COLO668 (cell line): ENCODE measurements around the gene ELAVL4.

Source experiments
- DNase-seq: peaks from one replicate; lab custom pipeline; 2025; ENCODE audit not compliant: unreplicated experiment; lab: John Stamatoyannopoulos, UW

Gene ELAVL4

DNA sequence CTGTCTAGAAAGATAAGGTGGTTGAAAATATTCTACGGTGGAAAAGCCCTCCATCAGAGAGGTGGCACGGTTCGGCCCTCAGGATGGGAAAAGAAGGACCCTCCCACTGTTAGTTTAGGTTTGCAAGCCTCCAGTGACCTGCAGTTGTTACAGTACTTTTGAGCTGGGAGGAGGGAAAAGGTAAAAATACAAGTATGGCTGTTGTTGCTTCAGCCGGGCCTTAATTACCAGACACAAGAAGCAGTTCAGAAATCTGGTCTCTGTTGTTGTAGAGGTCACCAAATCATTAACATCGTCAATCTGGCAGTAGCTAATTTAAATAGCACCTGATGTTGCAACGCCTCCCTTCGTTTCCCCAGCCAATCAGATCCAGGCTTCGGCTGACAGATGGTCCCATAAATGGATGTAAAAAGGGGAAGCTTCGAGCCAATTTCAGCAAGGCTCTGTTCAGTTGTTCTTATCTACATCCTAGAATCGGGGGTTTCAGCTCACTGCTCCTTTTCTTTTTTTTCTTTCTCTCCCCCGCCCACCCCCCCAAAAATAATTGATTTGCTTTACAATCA is at the start of gene ELAVL4:
Gene ELAVL4 (plus strand): TSS at position 424 of the 563 bp plus-strand sequence. CDS start 270 bp downstream, outside the sequence.
- DNase-seq, result no peak

DNA sequence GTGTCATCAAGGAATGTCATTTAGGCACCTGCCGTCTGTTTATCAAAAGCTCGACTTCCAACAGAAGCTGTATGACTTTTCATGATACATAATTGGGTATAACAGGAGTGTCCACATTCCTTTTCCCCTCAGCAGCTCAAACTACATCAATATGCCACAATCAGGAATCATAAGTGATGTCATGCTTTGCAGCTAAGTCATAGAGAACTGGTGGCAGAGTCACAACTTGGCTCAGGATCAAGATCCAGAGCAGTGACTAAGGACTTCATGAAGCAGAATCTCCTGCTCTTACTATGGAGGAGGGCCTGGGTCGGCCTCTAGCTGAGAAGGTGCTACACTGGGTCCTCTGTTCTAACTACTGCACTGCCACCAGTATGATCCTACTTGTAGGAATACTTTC is 48.4 kb upstream of the ELAVL4 start:
- DNase-seq, result no peak

DNA sequence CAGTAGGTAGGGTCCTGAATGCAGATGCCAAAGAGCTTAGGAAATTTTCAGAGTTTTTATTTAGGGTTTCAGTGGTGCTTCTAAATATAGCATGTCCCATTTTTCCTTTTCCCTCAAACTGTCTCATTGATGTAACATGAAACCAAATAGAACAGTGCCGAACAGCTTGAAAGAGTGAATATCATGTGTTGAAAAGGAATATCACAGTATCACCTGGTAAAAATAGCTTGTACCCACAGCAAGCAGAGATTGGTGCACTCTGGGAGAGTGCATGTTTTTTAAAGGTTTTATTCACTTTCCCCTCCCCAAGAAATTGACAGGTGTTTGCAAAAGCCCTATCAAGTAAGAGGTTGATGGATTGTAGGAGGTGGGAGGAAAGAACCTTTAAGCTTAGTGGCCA is 41.9 kb upstream of the ELAVL4 start:
- DNase-seq, result no peak

DNA sequence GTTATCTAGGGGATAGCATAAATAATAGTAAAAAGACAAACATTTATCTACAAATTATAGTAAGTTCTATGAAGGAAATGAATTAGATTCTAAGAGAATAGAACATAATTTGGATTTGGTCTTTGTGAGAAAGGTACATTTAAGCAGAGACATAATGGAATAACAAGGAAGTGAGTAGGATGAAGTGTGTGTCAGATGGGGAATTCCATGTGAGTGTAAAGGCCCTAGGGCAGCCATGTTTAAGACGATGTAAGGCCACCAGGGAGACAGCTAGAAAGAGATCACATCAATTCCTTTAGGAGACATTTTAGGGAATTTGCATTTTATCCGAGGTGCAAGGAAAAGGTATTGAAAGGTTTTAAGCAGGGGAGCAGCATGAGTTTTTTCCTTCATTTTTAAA is 33.8 kb upstream of the ELAVL4 start:
- DNase-seq, result no peak

DNA sequence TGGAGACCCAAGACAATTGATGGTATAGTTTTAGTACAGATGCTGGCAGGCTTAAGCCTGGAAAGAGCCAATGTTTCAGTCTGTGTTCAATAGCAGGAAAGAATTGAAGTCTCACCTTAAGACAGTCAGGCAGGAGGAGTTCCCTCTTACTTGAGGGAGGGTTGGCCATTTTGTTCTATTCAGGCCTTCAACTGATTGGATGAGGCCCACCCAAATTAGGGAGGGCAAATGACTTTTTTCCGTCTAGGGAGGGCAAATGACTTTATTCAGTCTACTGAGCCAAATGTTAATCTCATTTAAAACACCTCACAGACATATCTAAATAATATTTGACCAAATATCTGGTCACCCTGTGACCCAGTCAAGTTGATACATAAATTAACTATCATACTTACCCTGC is 31.4 kb upstream of the ELAVL4 start:
- DNase-seq, result no peak

DNA sequence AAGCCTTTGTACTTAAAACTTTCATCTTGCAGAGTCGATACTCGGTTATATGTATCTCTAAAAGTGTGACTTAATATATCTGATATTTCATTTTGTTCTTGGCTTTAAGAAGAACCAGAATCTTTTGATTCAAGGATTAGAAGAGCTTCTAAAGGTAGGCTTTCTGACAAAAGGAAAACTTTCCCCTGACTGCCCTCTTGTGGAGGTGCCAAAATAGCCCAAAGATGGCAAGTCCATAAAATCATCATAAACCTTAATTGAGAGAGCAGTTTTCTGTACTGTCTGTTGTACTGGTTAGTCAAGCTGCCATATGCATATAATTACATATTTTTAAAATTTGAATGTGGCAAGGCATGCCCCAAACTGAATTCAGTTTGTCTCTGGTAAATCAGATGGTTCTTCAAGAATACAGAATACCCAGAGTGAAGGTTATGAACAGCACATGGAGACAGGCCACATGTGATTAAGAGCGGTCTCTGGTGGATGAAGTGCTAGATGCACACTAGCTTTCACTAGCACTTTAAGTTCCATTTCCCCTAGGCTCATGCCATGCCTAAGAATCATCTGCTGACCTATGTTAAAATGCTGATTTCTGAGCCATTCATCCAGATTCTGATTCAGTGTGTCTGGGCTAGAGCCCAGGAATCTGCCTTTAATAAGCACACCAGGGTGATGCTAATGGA is 27.7 kb upstream of the ELAVL4 start:
- DNase-seq, result peak; percentile 67

DNA sequence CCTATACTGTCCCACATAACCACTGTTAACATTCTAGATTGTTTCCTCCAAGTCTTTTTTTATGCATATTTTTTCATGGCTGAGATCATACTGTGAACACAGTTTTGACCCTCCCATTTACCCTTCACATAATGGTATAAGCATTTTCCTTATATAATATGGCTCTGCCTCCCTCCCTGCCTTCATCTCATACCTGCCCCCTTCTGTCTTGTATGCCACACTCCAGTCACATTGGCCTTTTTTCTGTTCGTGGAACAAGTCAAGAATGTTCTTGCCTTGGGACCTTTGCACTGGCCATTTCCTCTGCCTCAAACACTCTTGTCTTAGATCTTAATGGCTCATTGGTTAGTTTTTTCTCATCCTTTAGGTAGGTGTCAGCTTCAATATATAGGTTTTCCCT is 24.3 kb upstream of the ELAVL4 start:
- no peak for DNase-seq

DNA sequence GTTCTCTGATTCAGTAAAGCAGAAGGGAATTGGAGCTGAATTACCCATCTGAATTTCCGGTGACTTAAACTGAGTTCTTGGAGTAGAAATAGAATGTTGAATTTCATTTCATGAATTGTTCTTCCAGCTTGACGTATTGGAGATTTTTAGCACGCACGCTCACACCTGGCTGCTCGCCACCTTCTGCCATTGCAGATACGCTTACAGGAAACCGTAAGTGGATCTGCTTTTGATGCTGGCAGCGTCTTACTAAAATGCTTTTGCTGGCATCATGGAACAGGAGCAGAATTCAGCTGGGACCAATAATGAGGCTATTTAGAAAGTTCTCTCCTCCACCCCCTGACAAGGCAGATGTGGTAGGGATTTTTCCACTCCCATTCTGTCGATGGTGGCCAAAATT is 17.7 kb upstream of the ELAVL4 start:
- DNase-seq, result no peak

DNA sequence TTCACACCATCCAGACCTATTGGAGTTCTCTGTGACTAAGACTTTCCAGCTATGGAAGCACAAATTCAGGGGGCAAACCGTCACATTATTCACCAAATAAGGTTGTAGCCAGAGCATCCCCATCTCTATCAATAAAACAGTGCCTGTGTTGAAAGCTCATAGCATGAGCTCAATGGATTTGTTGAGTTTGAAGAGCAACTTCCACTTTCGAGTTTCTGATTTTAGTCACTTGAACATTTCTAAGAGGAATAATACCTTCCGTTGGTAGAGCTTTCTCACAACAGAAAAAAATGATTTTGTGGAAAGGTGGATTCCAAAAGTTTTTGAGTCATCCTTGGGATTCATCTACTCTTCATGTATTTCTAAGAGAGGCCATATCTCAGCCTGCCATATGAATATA is 13.0 kb upstream of the ELAVL4 start:
- no peak for DNase-seq

DNA sequence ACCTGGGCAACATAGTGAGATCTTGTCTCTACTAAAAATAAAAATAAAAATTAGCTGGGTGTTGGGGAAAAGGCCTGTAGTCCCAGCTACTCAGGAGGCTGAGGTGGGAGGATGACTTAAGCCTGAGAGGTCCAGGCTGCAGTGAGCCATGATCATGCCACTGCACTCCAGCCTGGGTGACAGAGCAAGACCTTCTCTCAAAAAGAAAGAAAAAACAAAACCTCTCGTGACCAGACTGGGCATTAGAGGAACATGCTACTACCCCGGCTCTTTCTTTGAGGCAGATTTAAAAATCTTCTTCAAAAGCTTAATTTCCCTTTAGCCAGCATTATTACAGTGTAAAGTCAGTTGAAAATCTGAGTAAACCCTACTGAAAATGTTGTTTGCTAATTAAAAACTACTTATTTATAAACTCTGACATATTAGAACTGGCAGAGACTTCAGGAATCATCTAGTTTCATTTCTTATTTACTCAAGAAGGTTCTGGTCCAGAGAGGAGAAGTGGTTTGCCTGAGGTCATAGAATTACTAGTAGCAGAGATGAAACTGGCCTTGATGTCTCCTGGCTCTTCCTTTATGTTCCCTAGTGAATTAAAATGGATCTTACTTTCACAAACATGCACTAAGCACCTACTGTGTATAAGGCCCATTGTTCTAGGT is 11.6 kb upstream of the ELAVL4 start:
- DNase-seq, result no peak

DNA sequence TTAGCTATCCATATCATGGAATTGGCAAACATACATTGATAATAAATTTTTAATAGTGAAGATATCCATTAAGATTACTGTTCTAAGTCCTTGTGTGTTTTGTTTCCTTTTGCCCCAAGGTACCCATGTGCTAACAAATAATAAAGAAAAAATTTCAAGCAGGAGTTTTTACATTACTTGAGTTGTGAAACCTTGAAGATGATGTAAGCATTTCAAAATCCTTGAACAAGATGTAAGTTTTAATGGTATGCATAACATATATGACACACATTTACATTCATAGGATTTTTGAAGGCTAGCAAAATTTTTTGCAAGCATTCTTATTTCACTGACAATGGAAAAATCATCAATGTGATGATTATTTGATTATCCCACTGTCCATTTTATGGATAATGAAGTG is 10.9 kb upstream of the ELAVL4 start:
- no peak for DNase-seq

DNA sequence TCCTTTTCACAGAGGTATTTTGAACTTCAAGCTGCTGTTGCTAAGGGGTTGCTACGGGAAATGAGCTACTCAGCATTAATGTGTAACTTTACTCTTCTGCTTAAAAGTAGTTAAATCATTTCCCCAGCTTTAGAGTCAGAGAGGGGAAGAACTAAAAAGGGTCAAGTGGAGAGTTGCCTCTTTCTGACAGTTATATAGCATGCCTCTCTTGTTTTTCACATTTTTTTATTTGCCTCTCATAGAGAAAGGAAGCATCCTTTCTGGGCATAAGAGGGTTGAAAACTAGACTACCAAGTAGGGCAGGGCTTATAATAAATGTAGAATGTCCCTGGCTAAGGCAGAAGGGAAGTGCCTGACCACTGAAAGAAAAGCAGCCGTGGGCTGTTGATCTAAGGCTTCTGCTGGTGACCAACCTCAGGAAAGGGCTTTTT is 10.1 kb upstream of the ELAVL4 start:
- no peak for DNase-seq

DNA sequence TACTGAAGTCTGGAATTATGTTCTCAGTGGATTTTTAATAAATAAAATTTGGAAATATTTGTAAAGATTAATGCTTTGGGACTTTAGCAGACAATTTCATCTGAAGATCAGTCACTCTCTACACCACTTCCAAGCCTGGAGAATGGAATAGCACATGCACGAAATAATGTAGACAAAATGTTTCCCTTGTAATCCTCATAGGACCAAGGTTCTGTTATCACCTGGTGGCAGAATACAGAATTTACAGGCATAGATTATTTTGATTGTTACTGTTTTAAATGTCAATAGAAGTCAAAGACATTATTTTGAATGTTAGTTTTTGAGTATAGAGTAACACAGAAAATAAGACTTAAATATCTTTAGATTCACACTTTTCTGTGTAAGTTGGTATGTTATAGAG is 9.1 kb upstream of the ELAVL4 start:
- DNase-seq, result no peak

DNA sequence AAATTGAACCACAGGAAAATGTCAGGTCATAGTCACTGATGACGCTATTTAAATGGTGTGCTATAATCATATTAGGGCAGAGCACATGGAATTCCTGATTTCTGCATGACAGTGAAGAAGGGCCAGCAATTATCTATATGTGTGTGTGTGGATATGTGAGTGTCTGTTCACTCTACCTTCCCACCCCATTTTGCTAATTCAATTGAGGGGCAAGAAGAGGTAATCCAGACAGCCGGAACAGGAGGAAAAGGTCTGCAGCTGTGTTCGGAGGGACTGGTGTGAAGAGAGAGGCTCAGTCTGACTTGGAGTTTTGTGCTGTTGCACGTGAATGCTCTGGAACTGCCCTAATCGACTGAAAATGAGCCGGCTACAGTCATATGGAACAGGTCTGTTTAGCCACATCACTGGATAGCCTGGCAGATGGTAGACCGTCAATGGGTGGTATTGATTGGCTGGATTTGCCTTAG is 5.1 kb upstream of the ELAVL4 start:
- no peak for DNase-seq

DNA sequence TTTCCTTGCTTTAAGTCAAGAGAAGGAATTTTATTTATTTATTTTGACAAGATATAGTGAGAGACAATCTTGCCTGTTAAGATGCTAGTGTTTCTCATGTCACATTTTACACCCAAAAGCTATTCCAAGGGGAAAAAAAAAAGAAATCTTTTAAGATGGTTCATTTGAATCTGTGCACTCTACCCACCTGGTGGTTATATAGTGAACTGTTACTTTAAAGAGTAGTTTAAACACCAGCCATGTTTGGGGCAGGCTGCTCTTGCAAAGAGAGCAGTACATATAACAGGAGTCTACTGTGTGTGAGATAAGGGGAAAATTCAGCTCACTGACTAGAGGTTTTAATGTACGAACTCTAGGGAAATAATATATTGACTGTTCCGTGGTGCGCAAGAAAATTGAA is 3.3 kb upstream of the ELAVL4 start:
- DNase-seq, result no peak

DNA sequence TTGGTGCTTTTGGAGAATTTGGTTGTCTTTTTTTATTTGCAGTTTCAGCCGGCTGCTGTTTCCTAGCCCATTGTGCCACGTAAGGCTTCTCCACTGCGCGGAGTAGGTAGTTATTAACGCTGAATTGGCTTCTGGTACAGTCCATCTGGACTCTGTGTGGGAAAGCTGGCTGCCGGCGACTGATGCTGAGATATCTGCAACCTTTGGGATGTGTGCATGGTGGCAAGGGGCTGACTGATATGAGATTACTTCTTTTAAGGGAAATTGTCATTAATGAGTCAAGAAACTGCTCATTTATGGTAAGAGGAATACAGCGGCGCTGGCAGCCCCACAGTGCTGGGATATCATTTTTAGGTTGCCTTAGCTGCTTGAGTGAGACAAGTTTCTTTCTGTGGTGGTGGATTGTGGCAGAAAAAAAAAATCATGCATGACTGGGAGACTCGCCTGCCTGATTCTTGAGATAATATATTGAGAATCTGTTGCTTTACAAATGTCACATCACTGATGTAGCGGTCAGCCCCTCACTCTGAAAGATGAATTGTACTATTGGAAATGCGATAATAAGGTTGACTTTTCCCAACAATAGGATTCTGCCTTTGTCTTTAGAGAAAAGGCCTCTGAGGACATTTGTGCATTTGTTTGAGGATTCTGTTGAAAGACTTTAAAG is 2.5 kb upstream of the ELAVL4 start:
- no peak for DNase-seq

DNA sequence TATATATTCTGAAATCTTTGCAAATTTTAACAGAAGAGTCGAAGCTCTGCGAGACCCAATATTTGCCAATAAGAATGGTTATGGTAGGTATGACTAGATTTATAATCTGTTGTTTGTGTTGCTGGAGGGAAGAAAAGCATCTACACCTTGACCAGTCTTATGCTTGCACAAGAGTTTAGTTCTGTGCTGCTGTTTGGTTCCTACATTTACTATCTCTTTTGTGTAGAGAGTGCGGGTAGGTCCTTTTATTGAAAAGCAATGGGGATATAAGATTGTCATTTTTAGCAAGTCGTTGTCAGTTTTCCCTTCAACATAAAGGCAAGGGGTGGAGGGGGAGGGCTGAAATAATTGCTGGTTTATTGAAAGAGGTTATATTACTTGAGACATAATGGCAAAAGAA is 396 bp downstream of the ELAVL4 start:
- DNase-seq, result no peak

DNA sequence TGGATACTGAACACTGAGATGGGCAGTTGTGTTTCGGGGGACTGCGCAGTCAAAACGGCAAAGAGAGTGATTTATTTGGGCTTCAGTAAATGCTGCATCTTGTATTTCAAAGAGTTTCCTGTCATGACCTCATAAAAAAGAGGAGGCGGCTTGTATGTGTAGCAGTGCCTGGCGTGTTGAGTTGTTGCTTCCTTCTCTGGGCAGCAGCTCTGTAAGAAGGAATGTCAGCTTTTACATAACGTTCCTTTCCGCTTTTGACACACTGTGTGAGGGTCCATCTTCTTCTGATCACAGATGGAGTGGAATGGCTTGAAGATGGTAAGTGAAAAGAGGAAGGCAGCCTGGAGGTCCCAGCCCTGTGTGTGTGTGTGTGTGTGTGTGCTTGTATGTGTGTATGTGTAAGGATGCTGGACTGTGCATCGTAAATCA is 941 bp downstream of the ELAVL4 start:
- peak; percentile 84 for DNase-seq

DNA sequence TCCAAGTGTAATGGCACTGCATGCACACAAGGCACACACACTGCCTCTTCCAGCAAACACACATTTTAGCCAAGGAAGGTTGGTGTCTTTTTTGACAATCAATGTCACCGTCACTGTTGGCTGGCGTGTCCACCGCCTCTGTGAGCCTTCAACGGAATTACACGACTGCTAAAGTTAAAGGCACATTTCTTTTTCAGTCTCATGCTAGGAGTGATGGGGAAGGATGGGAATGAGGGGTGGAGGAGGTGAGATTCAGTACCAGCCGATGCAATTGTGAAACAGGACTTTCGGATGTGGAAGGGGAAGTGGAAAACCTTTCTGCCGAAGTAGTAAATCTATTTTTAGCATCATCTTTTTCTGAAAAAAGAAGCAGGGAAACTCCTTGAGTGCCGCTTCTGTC is 1.4 kb downstream of the ELAVL4 start:
- DNase-seq, result no peak

DNA sequence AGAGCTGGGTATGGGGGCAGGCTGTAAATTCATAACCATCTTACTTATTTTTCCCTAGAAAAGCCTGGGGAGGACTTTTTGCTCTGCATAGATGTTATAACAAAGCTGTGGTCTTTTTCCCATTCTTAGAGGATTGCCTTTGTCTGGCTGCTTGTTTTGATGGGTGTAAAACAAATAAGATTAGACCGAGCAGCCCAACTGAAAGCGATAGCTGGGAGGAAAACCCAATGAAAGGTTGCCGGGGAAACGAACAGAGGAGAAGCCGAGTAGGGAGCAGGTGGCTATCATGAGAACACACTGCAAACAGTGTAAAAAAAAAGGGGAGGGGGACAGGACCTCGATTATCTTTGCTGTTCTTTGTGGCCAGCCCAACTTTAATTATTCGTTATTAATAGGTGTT is 1.9 kb downstream of the ELAVL4 start:
- peak; percentile 91 for DNase-seq

DNA sequence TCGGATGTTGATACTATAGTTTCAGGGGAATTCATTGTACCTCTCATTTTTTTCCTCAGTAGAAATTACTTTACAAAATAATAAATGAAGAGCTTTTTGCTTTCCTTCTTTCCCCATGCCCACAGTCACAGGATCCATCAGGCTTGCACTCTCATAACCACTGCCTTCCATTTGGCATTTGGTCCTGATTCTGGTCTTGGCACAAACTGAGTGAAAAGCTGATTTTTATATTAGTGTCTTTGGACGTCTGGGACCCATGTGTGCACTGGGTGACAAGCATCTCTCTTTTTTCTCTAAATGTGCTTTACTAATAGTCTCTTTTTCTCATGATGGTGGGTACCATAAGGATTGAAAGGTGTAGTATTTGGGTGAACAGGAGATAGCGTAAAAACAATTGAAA is 2.8 kb downstream of the ELAVL4 start:
- no peak for DNase-seq

DNA sequence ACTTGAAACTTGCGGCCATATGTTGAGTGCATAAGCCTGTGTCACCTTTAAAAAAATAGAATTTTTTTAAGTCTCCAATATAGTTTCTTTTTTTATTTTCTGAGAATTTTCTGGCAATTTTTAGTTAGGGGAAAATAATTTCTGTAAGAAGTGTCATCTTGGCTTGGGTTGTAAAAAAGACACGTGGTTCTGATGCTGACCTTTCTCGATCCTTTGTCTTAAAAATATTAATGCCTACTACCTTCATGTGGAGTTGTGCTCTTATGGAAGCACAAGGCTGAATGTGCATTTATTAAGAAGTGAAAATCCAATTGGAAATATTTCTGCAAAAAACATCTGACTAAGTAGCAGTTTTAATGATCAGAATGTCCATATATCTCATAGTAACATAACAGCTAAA is 3.5 kb downstream of the ELAVL4 start:
- no peak for DNase-seq
